ENCODE results near the gene CLEC19A.

Gene CLEC19A

DNA sequence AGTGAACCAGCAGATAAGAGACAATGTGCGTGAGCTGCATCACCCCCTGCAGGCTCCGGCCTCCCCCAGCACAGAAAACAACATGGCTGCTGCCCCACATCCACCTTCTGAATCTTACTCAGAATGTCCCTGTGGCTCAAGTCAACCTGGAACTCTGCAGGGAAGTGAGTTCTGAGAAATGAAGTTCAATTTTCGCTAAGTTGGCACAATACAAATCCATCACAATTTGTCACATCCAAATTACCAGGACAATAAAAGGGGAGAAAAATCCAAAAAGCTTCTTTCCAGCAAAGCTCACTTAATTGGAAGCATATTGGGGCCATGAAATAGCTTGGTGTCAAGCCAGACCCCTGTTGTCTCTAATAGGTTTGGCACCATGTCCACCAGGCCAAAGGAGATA, 38.1 kb downstream of the CLEC19A start:
- TF ChIP-seq, protein P1, sequence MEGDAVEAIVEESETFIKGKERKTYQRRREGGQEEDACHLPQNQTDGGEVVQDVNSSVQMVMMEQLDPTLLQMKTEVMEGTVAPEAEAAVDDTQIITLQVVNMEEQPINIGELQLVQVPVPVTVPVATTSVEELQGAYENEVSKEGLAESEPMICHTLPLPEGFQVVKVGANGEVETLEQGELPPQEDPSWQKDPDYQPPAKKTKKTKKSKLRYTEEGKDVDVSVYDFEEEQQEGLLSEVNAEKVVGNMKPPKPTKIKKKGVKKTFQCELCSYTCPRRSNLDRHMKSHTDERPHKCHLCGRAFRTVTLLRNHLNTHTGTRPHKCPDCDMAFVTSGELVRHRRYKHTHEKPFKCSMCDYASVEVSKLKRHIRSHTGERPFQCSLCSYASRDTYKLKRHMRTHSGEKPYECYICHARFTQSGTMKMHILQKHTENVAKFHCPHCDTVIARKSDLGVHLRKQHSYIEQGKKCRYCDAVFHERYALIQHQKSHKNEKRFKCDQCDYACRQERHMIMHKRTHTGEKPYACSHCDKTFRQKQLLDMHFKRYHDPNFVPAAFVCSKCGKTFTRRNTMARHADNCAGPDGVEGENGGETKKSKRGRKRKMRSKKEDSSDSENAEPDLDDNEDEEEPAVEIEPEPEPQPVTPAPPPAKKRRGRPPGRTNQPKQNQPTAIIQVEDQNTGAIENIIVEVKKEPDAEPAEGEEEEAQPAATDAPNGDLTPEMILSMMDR (IDR thresholded peaks at IDR 0.05; ENCODE audit: low read depth, low read length, missing control alignments): no peak
- no peak for DNase-seq (ENCODE audit: extremely low read depth, low read depth)
- H3K4me3 ChIP-seq (replicated peaks; ENCODE audit: low read depth, low read length): no peak overlapping the region

DNA sequence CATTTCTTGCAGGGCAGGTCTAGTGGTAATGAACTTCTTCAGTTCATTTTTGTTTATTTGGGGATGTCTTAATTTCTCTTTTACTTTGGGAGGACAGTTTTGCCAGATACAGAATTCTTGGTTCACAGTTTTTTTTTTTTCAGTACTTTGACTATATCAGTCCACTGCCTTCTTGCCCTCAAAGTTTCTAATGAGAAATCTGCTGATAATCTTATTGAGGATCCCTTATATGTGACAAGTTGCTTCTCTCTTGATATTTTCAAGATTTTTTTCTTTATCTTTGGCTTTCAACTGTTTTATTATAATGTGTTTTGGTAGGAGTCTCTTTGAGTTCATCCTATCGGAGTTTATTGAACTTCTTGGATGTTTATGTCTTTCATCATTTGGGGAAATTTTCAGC, 42.8 kb downstream of the CLEC19A start:
- TF ChIP-seq, protein P1 (IDR thresholded peaks at IDR 0.05; ENCODE audit: low read depth, low read length, missing control alignments): no peak
- DNase-seq (ENCODE audit: extremely low read depth, low read depth): no peak
- no peak overlapping the region for H3K4me3 ChIP-seq (replicated peaks; ENCODE audit: low read depth, low read length)

DNA sequence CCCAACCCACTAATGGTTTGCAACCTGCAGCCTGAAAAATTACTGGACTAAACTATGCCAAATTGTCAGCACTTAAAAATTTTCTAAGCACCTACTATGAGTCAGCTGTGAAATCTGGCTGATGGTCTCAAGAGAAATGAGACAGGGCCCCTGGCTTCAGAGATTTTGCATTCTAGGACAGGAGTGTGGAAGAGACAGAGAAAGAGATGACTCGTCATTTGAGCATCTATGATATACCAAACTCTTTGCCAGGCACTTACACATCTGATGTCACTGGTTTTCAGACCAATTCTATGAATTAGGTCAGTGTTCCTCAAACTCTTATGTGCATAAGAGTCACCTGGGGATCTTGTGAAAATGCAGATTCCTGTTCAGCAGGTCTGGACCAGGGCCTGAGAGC, 44.4 kb downstream of the CLEC19A start:
- no peak for DNase-seq (ENCODE audit: extremely low read depth, low read depth)
- H3K4me3 ChIP-seq (replicated peaks; ENCODE audit: low read depth, low read length): no peak overlapping the region
- TF ChIP-seq, protein P1 (IDR thresholded peaks at IDR 0.05; ENCODE audit: low read depth, low read length, missing control alignments): no peak

- no peak overlapping the region for H3K4me3 ChIP-seq (replicated peaks; ENCODE audit: low read depth, low read length)
- DNase-seq (ENCODE audit: extremely low read depth, low read depth): no peak
- TF ChIP-seq, protein P1 (IDR thresholded peaks at IDR 0.05; ENCODE audit: low read depth, low read length, missing control alignments): no peak
Measured at GRCh38 chr16:19330841-19331397, 45.4 kb downstream of the CLEC19A start.

- DNase-seq (ENCODE audit: extremely low read depth, low read depth): no peak
- TF ChIP-seq, protein P1 (IDR thresholded peaks at IDR 0.05; ENCODE audit: low read depth, low read length, missing control alignments): no peak
Measured at GRCh38 chr16:19331794-19332193, 46.3 kb downstream of the CLEC19A start.

GRCh38 chr16:19338335-19338734, 52.8 kb downstream of the CLEC19A start:
- DNase-seq (ENCODE audit: extremely low read depth, low read depth): no peak
- TF ChIP-seq, protein P1 (IDR thresholded peaks at IDR 0.05; ENCODE audit: low read depth, low read length, missing control alignments): no peak
- H3K4me3 ChIP-seq (replicated peaks; ENCODE audit: low read depth, low read length): no peak overlapping the region

More at GRCh38 chr16:19331794-19332193, 46.3 kb downstream of the CLEC19A start:
- H3K4me3 ChIP-seq (replicated peaks; ENCODE audit: low read depth, low read length): no peak overlapping the region

DNA sequence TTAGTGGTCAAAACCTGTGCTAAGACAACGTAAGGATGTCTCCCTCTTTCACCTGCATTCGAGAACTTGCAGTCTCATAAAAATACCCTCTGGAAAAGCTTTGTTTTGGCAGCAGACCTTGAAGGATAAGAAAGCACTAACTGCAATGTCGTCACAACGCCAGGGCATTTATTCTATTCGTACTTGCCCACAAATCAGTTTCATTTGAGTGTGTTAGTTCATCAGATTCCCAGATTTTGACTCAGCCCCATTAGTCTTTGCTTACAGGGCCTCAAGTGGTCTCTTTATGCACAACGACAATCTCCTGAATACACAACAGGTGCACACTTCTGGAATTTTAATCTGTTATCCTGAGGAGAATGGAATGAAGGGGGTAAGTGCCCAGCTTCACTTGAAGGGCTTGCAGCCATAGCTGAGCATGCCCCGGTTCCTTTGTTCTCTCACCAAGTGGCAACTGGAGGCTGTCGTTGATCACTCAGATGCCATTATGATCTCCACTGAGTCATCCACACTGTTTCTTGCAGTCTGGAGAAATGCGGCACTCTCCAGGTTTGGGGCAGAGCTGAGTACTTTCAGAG, 58.8 kb downstream of the CLEC19A start:
- TF ChIP-seq, protein P1 (IDR thresholded peaks at IDR 0.05; ENCODE audit: low read depth, low read length, missing control alignments): no peak
- no peak overlapping the region for H3K4me3 ChIP-seq (replicated peaks; ENCODE audit: low read depth, low read length)
- no peak for DNase-seq (ENCODE audit: extremely low read depth, low read depth)
